Fibroblast of skin of left biceps (primary cell): ENCODE data around the gene TMC4.
A peak's percentile ranks its signal among the peaks of the same experiment; 100 is the strongest.
"Not testable (repeated sequence)": the region's sequence is repeated elsewhere in the genome, so short reads cannot be mapped to it uniquely, and the experiment has no call there.

ENCODE experiments used
- DNase-seq, 2 experiments: peaks; one replicate each; pipeline ENCODE4 v3.0.0-alpha.2; 2013; ENCODE audit warnings: low read depth in 2 of 2

Gene TMC4

GRCh38 chr19:54203151-54203611 lies 30.2 kb upstream of the TMC4 start:
- no peak for DNase-seq

GRCh38 chr19:54201980-54202379 lies 29.0 kb upstream of the TMC4 start:
- DNase-seq = no peak

GRCh38 chr19:54201172-54201701 lies 28.3 kb upstream of the TMC4 start:
- no peak for DNase-seq

DNA sequence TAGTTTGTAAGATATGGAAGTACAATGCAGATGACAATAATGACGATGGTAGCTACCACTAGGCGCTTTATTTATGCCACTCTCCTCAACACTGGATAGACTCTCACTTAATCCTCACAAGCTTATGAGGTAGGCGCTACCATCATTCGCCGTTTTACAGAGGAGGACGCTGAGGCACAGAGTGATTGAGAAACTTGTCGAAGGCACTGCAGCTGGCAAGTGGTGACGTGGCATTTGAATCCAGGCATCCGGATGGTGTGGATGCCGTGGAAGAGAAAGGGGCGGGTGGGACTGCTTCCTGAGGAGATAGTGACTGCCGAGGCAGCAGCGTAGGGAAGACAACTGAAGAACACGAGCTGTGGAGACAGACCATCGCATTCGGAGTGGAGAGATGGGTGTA lies 26.4 kb upstream of the TMC4 start:
- no peak for DNase-seq

GRCh38 chr19:54197121-54197520 lies 24.2 kb upstream of the TMC4 start:
- no peak for DNase-seq

DNA sequence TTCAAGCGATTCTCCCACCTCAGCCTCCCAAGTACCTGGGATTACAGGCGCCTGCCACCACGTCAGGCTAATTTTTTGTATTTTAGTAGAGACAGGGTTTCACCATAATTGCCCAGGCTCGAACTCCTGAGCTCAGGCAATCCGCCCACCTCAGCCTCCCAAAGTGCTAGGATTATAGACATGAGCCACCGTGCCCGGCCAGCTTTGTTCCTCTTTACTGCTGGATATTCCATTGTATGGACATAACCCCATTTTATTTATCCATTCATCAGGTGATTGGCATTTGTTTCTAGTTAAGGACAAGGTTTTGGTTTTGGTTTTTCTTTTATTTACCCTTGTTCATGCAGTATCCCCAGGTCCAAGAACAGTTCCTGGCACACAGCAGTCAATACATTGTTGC lies 23.6 kb upstream of the TMC4 start:
- DNase-seq = no peak

DNA sequence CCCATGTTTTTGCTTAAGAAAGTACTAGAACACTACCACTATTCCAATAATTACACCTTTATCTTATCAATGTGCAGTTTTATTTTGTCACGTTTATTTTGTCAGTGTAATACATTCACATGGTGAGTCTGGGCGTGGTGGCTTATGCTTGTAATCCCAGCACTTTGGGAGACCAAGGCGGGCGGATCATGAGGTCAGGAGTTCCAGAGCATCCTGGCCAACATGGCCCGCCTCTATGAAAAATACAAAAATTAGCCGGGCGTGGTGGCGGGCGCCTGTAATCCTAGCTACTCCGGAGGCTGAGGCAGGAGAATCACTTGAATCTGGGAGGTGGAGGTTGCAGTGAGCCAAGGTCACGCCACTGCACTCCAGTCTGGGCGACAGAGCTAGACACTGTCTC lies 21.5 kb upstream of the TMC4 start:
- DNase-seq = not testable (repeated sequence)

- no peak for DNase-seq
Measured at GRCh38 chr19:54193011-54193410, 20.1 kb upstream of the TMC4 start.

DNA sequence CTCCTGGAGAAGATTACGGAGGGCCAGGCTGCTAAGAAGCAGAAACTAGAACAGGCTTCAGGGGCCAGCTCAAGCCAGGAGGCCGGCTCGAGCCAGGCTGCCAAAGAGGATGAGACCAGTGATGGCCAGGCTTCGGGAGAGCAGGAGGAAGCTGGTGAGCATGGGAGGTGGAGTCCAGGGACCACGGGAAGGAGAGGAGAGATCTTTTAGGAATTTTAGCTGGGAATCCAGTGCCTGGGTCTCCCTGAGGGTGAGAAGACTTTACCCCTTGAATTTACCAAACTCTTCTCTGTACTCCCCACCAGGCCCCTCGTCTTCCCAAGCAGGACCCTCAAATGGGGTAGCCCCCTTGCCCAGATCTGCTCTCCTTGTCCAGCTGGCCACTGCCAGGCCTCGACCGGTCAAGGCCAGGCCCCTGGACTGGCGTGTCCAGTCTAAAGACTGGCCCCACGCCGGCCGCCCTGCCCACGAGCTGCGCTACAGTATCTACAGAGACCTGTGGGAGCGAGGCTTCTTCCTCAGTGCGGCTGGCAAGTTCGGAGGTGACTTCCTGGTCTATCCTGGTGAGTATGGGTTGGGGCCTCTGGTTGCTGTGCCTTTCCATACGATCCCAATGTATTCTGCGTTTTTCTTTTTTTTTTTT lies 19.0 kb upstream of the TMC4 start:
- DNase-seq = no peak

- DNase-seq = peak; percentile 40 to 55
Measured at GRCh38 chr19:54191011-54191810, 18.3 kb upstream of the TMC4 start, which contains the start of gene TSEN34. TSEN34 (plus strand) TSS chr19:54191308; CDS start chr19:54191365, 57 bp downstream.

GRCh38 chr19:54190503-54191010 lies 17.6 kb upstream of the TMC4 start:
- DNase-seq = peak; percentile 99

- DNase-seq = peak; percentile 100
Measured at GRCh38 chr19:54189735-54190502, 17.0 kb upstream of the TMC4 start.

GRCh38 chr19:54189145-54189734 lies 16.3 kb upstream of the TMC4 start, which contains the start of gene MBOAT7:
MBOAT7 (minus strand) TSS chr19:54189580; CDS start chr19:54188508, 1,072 bp downstream.
- DNase-seq = no peak

- DNase-seq = no peak
Measured at GRCh38 chr19:54188215-54188871, 15.4 kb upstream of the TMC4 start.

DNA sequence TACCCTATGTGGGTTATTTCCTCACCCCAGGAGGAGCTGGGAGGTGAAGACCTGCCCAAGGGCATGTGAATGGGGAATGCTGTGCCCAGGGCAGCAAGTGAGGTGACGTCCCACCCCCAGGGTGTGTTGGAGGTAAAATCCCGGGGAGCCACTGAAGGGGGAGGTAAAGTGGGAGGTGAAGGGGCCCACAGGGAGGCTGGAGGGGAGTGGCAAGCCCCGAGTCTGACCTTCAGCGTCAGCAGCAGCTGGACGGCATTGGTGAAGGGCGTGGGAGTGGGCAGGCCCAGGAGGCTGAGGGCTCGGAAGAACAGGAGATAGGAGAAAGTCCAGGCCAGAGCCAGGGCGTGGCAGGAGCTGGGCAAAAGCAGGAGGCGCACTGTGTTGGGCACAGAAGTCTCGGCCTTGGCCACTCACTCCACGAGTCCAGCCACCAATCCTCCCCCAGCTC lies 14.0 kb upstream of the TMC4 start:
- DNase-seq = no peak

DNA sequence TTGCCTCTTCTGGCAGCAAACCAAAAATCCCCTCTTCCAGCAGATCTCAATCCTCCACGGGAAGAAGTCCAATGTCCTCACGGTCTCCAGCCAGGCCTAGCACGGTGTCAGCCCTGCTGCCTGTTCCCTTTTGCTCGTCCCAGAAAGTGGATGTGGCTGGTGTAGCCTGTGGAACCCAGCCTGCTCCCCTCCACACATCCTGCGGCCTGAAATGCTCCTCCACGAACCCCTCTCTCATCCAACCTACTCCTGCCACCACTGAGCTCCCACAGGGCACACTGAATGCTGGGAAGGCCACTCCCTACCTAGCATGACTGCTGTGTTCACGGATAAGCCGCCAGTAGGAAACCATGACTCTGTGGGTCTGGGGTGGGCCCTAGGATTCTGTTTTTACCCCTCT lies 13.4 kb upstream of the TMC4 start:
- DNase-seq = no peak

DNA sequence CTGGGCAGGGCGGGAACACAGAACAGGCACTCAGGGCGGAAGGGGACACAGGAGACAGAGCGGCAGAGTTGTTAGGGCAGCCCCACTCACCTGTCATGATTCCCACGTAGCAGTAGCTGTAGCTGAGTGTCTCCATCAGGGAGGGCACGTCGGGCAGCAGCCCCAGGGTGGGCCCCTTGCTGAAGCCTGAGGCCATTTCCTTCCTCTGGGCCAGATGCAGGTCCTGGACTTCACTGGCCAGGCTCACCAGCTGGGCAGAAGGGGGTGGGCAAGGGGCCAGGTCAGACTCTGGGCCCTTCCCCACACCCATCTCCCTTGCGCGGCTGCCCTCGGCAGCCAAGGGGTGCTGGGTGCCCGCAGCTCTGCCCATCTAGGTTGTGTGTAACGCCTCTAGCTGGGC lies 10.5 kb upstream of the TMC4 start:
- DNase-seq = no peak

GRCh38 chr19:54181894-54182293 lies 8.9 kb upstream of the TMC4 start:
- DNase-seq = not testable (repeated sequence)

DNA sequence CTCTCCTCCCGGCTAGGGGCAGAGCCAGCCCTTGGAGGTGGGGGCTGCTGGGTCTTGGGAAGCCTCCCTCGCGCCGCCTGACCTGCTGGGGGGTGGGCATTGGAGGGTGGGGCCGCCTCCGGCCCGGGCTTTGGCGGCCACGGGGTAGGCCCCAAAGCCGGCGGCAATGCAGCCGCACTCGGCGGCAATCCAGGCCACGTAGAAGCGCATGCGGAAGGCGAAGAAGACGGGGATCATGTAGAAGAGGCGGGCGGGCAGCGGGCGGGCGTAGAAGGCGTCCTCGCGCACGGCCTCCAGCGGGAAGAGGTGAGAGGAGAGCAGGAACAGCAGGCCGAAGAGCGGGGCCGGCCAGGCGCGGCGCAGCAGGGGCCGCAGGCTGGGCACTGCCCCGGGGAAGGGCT lies 7.7 kb upstream of the TMC4 start:
- no peak for DNase-seq

DNA sequence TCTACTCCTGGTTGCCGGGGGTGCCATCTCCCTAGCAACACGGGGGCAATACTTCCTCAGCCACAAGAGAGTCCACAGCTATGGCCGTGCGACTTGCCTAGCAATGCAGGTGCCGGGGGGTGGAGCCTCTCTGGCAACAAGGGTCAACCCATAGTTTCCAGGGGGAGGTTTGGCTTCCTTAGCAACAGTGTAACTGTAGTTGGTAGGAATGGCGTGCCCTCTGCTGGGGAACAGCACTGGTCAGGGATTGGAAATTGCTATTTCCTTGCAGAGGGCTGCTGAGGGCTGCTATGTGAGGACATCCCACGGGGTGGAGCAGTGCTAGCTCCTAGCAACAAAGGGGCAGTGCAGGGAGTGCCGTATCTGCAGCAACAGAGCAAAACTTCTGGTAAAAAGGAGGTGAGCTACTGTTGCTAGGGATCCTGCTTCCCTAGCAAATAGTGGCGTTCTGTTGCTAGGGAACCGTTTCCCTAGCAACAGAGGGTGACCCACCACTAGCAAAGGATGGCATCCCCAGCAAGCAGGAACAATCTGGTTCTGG lies 7.0 kb upstream of the TMC4 start:
- no peak for DNase-seq
